ENCODE results near the gene CA10. TPM values are rescaled to one million over a fixed set of nuclear protein-coding genes. Genes with fewer than 3 reads are reported as not detected.

The CA10 gene
- total and polyA plus RNA-seq, 7 donors: 0.28 to 2.9 (median 0.49) TPM; not detected in 2

GRCh38 chr17:51802544-51802943, 356.0 kb downstream of the CA10 start:
- 12 to 46% methylated on average over 1 of the region's 1 CpG for WGBS, 2 donors
- intact Hi-C loops (cut with DNase I): no loop called here
- no peak for DNase-seq
- Histone ChIP-seq H3K36me3 (no peaks in the 10 kb centered on the region), H3K4me3 (no peak overlapping the region), H3K4me1 (no peaks in the 10 kb centered on the region), H3K9me3 (no peaks in the 10 kb centered on the region), H3K27me3 (no peaks in the 10 kb centered on the region), H3K27ac (no peak overlapping the region)
- TF ChIP-seq, protein P1, sequence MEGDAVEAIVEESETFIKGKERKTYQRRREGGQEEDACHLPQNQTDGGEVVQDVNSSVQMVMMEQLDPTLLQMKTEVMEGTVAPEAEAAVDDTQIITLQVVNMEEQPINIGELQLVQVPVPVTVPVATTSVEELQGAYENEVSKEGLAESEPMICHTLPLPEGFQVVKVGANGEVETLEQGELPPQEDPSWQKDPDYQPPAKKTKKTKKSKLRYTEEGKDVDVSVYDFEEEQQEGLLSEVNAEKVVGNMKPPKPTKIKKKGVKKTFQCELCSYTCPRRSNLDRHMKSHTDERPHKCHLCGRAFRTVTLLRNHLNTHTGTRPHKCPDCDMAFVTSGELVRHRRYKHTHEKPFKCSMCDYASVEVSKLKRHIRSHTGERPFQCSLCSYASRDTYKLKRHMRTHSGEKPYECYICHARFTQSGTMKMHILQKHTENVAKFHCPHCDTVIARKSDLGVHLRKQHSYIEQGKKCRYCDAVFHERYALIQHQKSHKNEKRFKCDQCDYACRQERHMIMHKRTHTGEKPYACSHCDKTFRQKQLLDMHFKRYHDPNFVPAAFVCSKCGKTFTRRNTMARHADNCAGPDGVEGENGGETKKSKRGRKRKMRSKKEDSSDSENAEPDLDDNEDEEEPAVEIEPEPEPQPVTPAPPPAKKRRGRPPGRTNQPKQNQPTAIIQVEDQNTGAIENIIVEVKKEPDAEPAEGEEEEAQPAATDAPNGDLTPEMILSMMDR (IDR thresholded peaks at IDR 0.05): no peak
- TF ChIP-seq POLR2A (IDR thresholded peaks at IDR 0.05): no peak
- TF ChIP-seq EP300 (IDR thresholded peaks at IDR 0.05): no peak
- TF ChIP-seq POLR2AphosphoS5 (IDR thresholded peaks at IDR 0.05): no peak

DNA sequence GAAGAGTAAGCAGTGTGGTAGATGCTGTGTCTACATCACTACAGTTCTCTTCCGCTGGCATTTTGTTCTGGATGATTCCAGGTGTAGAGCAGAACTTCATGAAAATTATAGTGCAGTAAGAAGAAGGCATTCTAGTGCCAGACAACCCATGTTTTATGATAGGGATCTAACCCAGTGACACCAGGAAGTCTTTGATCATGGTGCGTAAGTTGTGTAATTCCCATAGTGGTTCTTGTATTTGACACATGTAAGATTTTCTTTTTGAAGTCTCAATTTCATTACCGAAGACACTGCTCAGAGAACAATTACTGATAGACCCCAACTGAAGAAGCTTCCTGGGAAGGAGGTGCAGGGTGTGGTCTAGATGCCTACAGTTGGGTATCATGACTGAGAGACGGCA, 356.9 kb downstream of the CA10 start:
- WGBS, 2 donors: 82 to 84% methylated on average over 4 of the region's 4 CpGs

GRCh38 chr17:51799981-51800380, 358.5 kb downstream of the CA10 start:
- Histone ChIP-seq H3K4me1 (no peaks in the 10 kb centered on the region), H3K4me3 (no peak overlapping the region), H3K36me3 (no peaks in the 10 kb centered on the region), H3K9me3 (no peaks in the 10 kb centered on the region), H3K27me3 (no peaks in the 10 kb centered on the region), H3K27ac (no peak overlapping the region)
- TF ChIP-seq, protein P1 (IDR thresholded peaks at IDR 0.05): no peak
- TF ChIP-seq POLR2AphosphoS5 (IDR thresholded peaks at IDR 0.05): no peak
- TF ChIP-seq EP300 (IDR thresholded peaks at IDR 0.05): no peak
- no peak for TF ChIP-seq POLR2A (IDR thresholded peaks at IDR 0.05)
- intact Hi-C loops (cut with DNase I): no loop called here
- 85 to 92% methylated on average over 4 of the region's 4 CpGs for whole genome bisulfite sequencing, 2 donors
- no peak for DNase-seq

More for the DNA sequence above, 356.9 kb downstream of the CA10 start:
- H3K4me1 ChIP-seq: no peaks in the 10 kb centered on the region
- intact Hi-C loops (cut with DNase I): no loop called here
- H3K9me3 ChIP-seq: no peaks in the 10 kb centered on the region
- H3K36me3 ChIP-seq: no peaks in the 10 kb centered on the region
- H3K27ac ChIP-seq: no peak overlapping the region
- DNase-seq: no peak
- H3K27me3 ChIP-seq: no peaks in the 10 kb centered on the region
- TF ChIP-seq POLR2AphosphoS5 (IDR thresholded peaks at IDR 0.05) (no peak), EP300 (IDR thresholded peaks at IDR 0.05) (no peak), POLR2A (IDR thresholded peaks at IDR 0.05) (no peak)
- TF ChIP-seq, protein P1 (IDR thresholded peaks at IDR 0.05): no peak
- H3K4me3 ChIP-seq: no peak overlapping the region

DNA sequence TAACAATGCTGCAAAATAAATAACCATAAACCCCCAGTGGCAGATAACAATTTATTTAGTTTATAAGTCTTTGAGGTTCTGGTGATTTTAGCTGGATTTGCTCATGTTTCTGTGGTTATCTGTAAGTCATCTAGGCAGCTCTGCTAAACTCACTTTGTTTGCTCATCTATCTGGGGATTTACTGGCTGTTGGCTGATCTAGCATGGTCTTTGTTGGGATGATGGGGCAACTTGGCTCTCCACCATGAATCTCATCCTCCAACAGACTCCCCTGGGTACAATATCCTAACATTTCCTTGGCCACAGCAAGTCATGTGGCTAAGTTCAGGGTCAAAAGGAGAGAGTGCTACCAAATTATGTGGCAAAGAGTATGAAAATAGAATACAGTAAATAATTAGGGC, 359.3 kb downstream of the CA10 start:
- H3K4me3 ChIP-seq: no peak overlapping the region
- no peak for DNase-seq
- no peaks in the 10 kb centered on the region for H3K27me3 ChIP-seq
- no peak for TF ChIP-seq POLR2A (IDR thresholded peaks at IDR 0.05)
- TF ChIP-seq, protein P1 (IDR thresholded peaks at IDR 0.05): no peak
- intact Hi-C loops (cut with DNase I): no loop called here
- H3K27ac ChIP-seq: no peak overlapping the region
- no peaks in the 10 kb centered on the region for H3K4me1 ChIP-seq
- H3K36me3 ChIP-seq: no peaks in the 10 kb centered on the region
- H3K9me3 ChIP-seq: no peaks in the 10 kb centered on the region

- Histone ChIP-seq H3K27me3 (no peaks in the 10 kb centered on the region), H3K9me3 (no peaks in the 10 kb centered on the region), H3K4me1 (no peaks in the 10 kb centered on the region), H3K27ac (no peak overlapping the region), H3K36me3 (no peaks in the 10 kb centered on the region), H3K4me3 (no peak overlapping the region)
- WGBS, 2 donors: 89 to 96% methylated on average over 14 of the region's 14 CpGs
- intact Hi-C loops (cut with DNase I): no loop called here
- DNase-seq: no peak
- no peak for TF ChIP-seq POLR2AphosphoS5 (IDR thresholded peaks at IDR 0.05)
- TF ChIP-seq POLR2A (IDR thresholded peaks at IDR 0.05): no peak
- TF ChIP-seq, protein P1 (IDR thresholded peaks at IDR 0.05): no peak
- no peak for TF ChIP-seq EP300 (IDR thresholded peaks at IDR 0.05)
Observed at GRCh38 chr17:51797150-51797549, 361.4 kb downstream of the CA10 start.

Data from sigmoid colon (tissue), 7 donors.